Stimulated activated CD8-positive, alpha-beta memory T cell treated with anti-CD3 and anti-CD28 coated beads, Interleukin-4, amount 100 ng/mL, for 48 hours (primary cell): ENCODE measurements around the gene ZNF732.
"Not testable (repeated sequence)": the region's sequence is repeated elsewhere in the genome, so short reads cannot be mapped to it uniquely, and the experiment has no call there.

ENCODE experiments used
- DNase-seq: peaks from one replicate; pipeline ENCODE4 v3.0.0-alpha.2; 2020

ZNF732 gene

DNA sequence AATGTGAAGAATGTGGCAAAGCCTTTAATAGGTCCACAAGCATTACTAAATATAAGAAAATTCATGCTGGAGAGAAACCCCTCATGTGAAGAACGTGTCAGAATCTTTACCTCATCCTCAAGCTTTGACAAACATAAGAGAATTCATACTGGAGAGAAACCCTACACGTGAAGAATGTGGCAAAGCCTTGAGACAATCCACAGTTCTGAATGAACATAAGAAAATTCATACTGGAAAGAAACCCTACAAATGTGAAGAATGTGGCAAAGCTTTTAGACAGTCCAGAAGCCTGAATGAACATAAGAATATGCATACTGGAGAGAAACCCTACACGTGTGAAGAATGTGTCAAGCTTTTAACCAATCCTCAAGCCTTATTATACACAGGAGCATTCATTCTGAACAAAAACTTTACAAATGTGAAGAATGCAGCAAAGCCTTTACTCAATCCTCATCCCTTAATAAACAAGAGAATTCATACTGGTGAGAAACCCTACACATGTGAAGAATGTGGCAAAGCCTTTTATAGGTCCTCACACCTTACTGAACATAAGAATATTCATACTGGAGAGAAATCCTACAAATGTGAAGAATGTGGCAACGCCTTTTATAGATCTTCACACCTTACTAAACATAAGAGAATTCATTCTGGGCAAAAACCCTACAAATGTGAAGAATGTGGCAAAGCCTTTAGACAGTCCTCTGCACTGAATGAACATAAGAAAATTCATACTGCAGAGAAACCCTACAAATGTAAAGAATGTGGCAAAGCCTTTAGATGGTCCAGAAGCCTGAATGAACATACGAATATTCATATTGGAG, 51.1 kb downstream of the ZNF732 start:
- no peak for DNase-seq

DNA sequence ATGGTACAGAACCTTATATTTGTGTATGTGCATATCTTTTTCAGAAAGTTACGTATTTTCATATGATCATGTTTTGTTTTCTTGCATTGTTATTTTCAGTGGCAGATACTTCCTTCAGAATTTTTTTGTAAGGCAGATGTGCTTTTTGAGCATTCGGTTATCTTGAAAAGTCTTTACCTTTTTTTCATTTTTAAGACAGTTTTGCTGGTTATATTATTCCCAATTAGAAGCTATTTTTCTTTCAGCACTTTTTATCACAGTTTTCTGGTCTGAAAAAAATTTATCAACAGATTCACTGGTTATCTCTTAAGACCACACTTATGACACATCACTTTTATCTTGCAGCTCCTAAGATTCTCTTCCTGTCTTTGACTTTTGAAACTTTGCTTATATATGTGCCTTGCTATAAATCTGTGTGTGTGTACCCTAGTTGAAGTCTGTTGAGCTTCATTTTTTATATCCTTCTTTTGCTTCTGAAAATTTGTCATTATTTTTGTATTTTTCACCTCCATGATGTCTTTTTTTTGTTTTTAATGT, 53.1 kb downstream of the ZNF732 start:
- no peak for DNase-seq

DNA sequence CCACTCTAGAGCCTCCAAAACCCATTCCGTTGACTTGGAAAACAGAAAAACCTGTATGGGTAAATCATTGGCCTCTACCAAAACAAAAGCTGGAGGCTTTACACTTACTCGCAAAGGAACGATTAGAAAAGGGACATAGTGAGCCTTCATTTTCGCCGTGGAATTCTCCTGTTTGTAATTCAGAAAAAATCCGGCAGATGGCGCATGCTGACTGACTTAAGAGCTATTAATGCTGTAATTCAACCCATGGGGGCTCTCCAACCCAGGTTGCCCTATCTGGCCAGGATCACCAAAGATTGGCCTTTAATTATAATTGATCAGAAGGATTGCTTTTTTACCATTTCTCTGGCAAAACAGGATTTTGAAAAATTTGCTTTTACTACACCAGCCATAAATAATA, 60.8 kb downstream of the ZNF732 start:
- peak; percentile 69 for DNase-seq

DNA sequence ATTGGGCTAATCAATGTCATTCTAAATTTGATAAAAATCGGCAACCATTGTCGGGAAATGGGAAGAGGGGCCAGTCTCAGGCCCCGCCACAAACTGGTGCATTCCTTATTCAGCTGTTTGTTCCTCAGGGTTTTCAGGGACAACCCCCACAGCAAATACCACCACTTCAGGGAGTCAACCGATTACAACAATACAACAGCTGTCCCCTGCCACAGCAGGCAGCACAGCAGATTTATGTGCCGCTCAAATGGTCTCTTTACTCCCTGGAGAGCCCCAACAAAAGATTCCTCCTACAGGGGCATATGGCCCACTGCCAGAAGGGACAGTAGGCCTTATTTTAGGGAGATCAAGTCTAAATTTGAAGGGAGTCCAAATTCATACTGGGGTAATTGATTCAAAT, 61.8 kb downstream of the ZNF732 start:
- no peak for DNase-seq

DNA sequence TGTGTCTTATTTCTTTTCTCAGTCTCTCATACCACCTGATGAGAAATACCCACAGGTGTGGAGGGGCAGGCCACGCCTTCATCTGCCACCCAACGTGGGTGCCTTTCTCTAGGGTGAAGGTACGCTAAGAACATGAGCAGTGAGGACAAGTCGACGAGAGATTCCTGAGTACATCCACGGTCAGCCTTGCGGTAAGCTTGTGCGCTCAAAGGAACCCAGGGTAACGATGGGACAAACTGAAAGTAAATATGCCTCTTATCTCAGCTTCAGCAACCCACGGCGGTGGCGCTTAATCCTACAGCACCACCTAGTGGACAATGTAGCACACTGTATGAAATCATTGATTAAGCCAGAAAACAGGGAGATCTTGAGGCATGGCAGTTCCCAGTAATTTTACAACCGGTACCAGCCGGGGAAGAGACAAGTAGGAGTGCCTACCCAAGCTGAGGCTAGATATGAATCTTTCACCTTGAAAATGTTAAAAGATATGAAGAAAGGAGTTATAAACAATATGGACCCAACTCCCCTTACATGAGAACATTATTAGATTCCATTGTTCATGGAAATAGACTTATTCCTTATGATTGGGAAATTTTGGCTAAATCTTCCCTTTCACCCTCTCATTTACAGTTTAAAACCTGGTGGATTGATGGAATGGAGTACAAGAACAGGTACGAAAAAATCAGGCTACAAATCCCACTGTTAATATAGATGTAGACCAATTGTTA, 63.0 kb downstream of the ZNF732 start:
- DNase-seq: peak; percentile 66

DNA sequence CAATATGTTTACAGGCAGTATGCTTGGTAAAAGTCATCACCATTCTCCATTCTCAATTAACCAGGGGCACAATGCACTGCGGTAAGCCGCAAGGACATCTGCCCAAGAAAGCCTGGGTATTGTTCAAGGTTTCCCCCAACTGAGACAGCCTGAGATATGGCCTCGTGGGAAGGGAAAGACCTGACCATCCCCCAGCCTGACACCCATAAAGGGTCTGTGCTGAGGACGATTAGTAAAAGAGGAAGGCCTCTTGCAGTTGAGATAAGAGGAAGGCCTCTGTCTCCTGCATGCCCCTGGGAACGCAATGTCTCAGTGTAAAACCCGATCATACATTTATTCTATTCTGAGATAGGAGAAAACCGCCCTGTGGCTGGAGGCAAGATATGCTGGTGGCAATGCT, 63.9 kb downstream of the ZNF732 start:
- not testable (repeated sequence) for DNase-seq

DNA sequence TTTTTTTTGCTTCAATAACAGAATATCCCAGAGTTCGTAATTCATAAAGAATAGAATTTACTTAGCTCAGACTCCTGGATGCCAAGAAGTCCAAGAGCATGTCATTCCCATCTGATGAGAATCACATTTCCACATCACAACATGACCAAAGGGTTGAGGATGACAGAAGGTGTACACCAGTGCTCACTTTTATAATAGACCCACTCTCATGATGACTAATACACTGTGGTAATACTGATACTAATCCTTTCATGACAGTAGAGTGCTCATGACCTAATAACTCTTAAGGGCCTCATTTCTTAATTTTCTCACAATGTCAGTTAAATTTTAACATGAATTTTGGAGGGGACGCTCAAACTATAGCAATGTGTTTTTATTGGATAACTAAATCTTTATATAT, 69.2 kb downstream of the ZNF732 start:
- no peak for DNase-seq

DNA sequence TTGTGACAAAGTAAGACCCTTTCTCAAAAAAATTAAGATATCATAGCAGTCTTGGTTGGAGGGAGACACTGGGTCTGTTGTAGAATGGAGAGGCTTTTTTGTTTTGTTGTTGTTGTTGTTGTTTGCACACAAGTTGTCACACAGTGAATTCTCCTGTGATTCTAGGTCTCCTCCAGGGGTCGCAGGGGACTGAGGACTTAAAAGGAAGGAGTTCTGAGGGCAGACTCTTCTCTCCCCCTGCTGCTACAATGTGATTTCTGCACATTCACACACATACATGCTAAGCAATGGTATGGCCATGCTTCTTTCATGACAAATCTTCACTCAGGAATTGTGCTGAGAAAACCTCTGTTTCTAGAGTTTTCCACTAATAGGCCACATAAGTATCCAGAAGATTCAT, 71.1 kb downstream of the ZNF732 start:
- DNase-seq: no peak

DNA sequence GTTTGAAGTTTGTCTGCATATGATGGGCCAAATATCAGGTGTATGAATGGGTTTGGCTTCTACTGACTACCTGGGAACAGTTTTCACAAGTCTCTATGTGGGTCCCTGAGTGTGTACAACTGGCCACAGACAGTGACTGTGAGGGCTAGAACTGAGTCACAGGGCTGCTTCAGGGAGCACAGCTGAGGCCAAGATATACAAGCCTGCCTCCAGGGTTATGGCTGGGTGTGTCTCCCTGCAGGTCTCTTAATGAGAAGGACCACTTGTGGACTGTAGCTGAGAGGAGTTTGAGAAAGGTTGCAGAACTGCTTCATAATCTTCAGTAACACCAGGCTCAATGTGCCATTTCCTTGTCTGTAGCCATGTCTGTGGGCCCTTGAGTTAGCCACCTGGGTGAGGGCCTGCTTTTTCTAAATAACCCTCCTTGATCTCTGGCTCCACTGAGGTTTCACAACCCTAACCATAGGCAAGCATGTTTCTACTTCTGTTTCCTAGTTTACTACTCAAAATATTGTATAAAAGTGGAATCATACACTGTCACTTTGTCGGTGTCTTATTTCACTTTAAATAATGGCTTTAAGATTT, 81.3 kb downstream of the ZNF732 start:
- no peak for DNase-seq
